HG03575 (cell line): ENCODE results near the gene ATP2C2.
"Not testable (repeated sequence)": the region's sequence is repeated elsewhere in the genome, so short reads cannot be mapped to it uniquely, and the experiment has no call there.

Experiments
- ATAC-seq: cut with Tn5 transposase; IDR thresholded peaks from one replicate; pipeline ENCODE4 v1.9.1; 2021; ENCODE audit not compliant: unreplicated experiment, insufficient number of reproducible peaks, low FRiP score; ENCODE audit errors: extremely low read depth

ATP2C2 gene

GRCh38 chr16:84383106-84383505 is 14.8 kb downstream of the ATP2C2 start:
- no peak for ATAC-seq

- no peak for ATAC-seq
Measured at GRCh38 chr16:84386047-84386446, 17.7 kb downstream of the ATP2C2 start.

GRCh38 chr16:84387021-84387420 is 18.7 kb downstream of the ATP2C2 start:
- ATAC-seq, result no peak

- no peak for ATAC-seq
Measured at GRCh38 chr16:84390131-84390785, 21.9 kb downstream of the ATP2C2 start.

GRCh38 chr16:84391151-84392030 is 23.1 kb downstream of the ATP2C2 start:
- ATAC-seq, result no peak

GRCh38 chr16:84392031-84392360 is 23.7 kb downstream of the ATP2C2 start:
- ATAC-seq, result no peak

GRCh38 chr16:84396082-84396481 is 27.7 kb downstream of the ATP2C2 start:
- ATAC-seq, result not testable (repeated sequence)

GRCh38 chr16:84396537-84397008 is 28.2 kb downstream of the ATP2C2 start:
- no peak for ATAC-seq

GRCh38 chr16:84397090-84397489 is 28.8 kb downstream of the ATP2C2 start:
- no peak for ATAC-seq

- ATAC-seq, result no peak
Measured at GRCh38 chr16:84398701-84399100, 30.4 kb downstream of the ATP2C2 start.

- ATAC-seq, result not testable (repeated sequence)
Measured at GRCh38 chr16:84399912-84400311, 31.6 kb downstream of the ATP2C2 start.

- not testable (repeated sequence) for ATAC-seq
Measured at GRCh38 chr16:84403435-84403834, 35.1 kb downstream of the ATP2C2 start.

- ATAC-seq, result no peak
Measured at GRCh38 chr16:84404324-84404723, 36.0 kb downstream of the ATP2C2 start.

GRCh38 chr16:84404936-84405639 is 36.8 kb downstream of the ATP2C2 start:
- ATAC-seq, result no peak

- ATAC-seq, result no peak
Measured at GRCh38 chr16:84406006-84406963, 37.9 kb downstream of the ATP2C2 start.

- no peak for ATAC-seq
Measured at GRCh38 chr16:84407588-84408313, 39.4 kb downstream of the ATP2C2 start.

- no peak for ATAC-seq
Measured at GRCh38 chr16:84408314-84408690, 40.0 kb downstream of the ATP2C2 start.

GRCh38 chr16:84408856-84409255 is 40.5 kb downstream of the ATP2C2 start:
- no peak for ATAC-seq
